HEK293T (cell line): ENCODE results near the gene HOXB3.

Source experiments
- CTCF ChIA-PET: fragments of 350-600 bp; formaldehyde crosslinking; extraction: SDS; loops from one replicate; lab custom pipeline; 2021; ENCODE audit warnings: antibody characterized with exemption, inconsistent platforms; lab: Yijun Ruan, JAX
- POLR2A ChIA-PET: fragments of 350-600 bp; formaldehyde crosslinking; extraction: SDS; loops from one replicate; lab custom pipeline; 2020; ENCODE audit warnings: antibody characterized with exemption, inconsistent platforms; lab: Yijun Ruan, JAX
- DNase-seq: peaks from one replicate; pipeline ENCODE4 v3.0.0; 2012; ENCODE audit warnings: mixed read lengths; ENCODE audit errors: extremely low spot score
- ARNT ChIP-seq: fragments of 450-650 bp; IDR thresholded peaks from 2 replicates; pipeline ENCODE4 v1.6.1; 2017; ENCODE audit warnings: mild to moderate bottlenecking
- BHLHE40 ChIP-seq: fragments of 450-650 bp; IDR thresholded peaks from 2 replicates; pipeline ENCODE4 v1.6.1; 2016; ENCODE audit warnings: mild to moderate bottlenecking, moderate library complexity, borderline replicate concordance
- CTBP1 ChIP-seq: fragments of 450-650 bp; IDR thresholded peaks from 2 replicates; pipeline ENCODE4 v1.6.1; 2016; ENCODE audit warnings: borderline replicate concordance
- ELF4 ChIP-seq: fragments of 450-650 bp; IDR thresholded peaks from 2 replicates; pipeline ENCODE4 v1.6.1; 2017; ENCODE audit warnings: antibody characterized with exemption
- FOXA1 ChIP-seq: fragments of 450-650 bp; IDR thresholded peaks from 2 replicates; pipeline ENCODE4 v1.6.1; 2016; ENCODE audit warnings: mild to moderate bottlenecking
- FOXK2 ChIP-seq: fragments of 450-650 bp; IDR thresholded peaks from 2 replicates; pipeline ENCODE4 v1.6.1; 2016; ENCODE audit warnings: mild to moderate bottlenecking
- FOXM1 ChIP-seq: fragments of 450-650 bp; IDR thresholded peaks from 2 replicates; pipeline ENCODE4 v1.6.1; 2017; ENCODE audit warnings: mild to moderate bottlenecking, borderline replicate concordance
- HDGF ChIP-seq: fragments of 450-650 bp; IDR thresholded peaks from 2 replicates; pipeline ENCODE4 v1.6.1; 2017; ENCODE audit warnings: antibody characterized with exemption, borderline replicate concordance
- L3MBTL2 ChIP-seq: fragments of 450-650 bp; conservative IDR thresholded peaks from 2 replicates; pipeline ENCODE4 v1.6.1; 2016; ENCODE audit warnings: mild to moderate bottlenecking
- LEF1 ChIP-seq: fragments of 450-650 bp; IDR thresholded peaks from 2 replicates; pipeline ENCODE4 v1.6.1; 2017; ENCODE audit warnings: mild to moderate bottlenecking, borderline replicate concordance
- NFRKB ChIP-seq: fragments of 450-650 bp; IDR thresholded peaks from 2 replicates; pipeline ENCODE4 v1.6.1; 2016; ENCODE audit warnings: mild to moderate bottlenecking, moderate library complexity
- PKNOX1 ChIP-seq: fragments of 450-650 bp; IDR thresholded peaks from 2 replicates; pipeline ENCODE4 v1.6.1; 2016
- SP1 ChIP-seq: fragments of 450-650 bp; IDR thresholded peaks from 2 replicates; pipeline ENCODE4 v1.6.1; 2017
- SUZ12 ChIP-seq: fragments of 450-650 bp; IDR thresholded peaks from 2 replicates; pipeline ENCODE4 v1.6.1; 2016; ENCODE audit warnings: mild to moderate bottlenecking
- TARDBP ChIP-seq: fragments of 450-650 bp; IDR thresholded peaks from 2 replicates; pipeline ENCODE4 v1.6.1; 2016
- ZNF384 ChIP-seq: fragments of 450-650 bp; IDR thresholded peaks from 2 replicates; pipeline ENCODE4 v1.6.1; 2016

Gene HOXB3

DNA sequence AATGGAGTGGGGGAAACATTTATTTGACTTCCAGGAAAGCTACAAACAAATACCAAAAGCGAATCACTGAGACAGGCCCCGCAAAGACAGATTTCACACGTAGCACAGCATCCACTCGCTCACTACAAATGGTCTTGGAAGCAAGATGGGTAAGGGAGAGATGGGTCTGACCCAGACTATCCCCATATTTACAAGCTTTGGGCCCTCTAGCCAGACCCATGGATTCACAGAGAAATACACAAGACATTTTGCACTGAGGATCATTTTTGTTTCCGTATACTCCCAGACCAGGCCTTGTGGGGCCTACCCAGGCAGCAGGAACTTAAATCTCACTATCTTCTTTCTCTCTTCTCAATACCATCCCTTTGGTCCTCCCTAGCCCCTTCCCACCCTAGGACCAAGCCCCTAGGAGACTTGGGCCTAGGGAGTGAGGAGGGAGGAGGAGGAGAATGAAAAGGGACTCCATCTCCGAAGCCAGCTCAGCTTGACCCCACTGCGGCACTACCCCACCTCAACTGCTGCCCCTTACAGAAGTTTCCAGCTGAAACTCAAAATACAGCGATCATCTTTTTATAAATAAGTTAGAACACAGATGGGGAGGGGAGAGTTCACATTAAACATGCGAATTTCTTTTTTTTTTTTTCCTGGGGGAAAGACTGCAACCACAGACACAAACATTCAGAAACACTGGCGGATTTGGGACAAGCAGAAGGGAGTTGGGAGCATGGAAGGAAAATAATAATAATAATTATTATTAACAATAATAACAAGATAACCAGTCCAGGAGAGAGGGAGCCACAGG lies 1.4 kb upstream of the HOXB3 start:
- POLR2A ChIA-PET = interaction anchor here (1.0 to 5.9 kb wide), 4 partner anchors 14 to 97 kb away, joined by 3 to 25 read pairs (median 12); partner anchors contain the start of gene HOXB4
- CTCF ChIA-PET = interaction anchor here (0.7 to 1.9 kb wide), 4 partner anchors 26 to 256 kb away, joined by 3 to 4 read pairs (median 3); no protein-coding TSS in a partner anchor
- DNase-seq = no peak
- TF ChIP-seq SP1 (no peak), ZNF384 (no peak), L3MBTL2 (no peak), HDGF (no peak), FOXK2 (no peak), CTBP1 (no peak)

DNA sequence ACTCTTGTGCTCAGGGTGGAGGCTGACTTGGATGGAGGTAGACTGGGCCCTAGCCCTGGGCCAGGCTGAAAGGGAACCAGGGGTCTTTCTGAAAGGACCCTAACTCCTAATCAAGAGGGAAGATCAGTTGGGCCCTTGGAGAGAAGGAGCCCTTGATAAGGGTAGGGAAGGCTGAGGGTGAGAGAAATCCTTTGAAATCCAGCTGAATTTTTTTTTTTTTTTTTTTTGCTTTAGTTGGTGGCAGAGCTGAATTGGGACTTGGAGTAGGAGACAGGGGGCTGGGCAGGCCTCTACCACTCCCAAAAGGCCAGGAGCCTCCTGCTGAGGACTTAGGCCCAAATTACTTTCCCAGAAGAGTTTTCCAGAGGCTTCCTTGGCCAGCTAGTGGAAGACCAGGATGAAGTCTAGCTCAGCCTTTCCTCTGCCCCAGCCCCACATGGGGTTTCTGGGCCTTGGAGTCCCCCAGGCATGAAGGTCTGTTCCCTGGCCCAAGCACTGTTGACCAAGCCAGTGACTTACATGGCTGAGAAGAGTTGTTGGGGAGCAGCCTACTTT lies 643 bp upstream of the HOXB3 start:
- TF ChIP-seq TARDBP = no peak
- TF ChIP-seq ZNF384 = peak; percentile 95
- ChIA-PET CTCF (interaction anchor here (0.6 to 1.9 kb wide), 6 partner anchors 27 to 493 kb away, joined by 3 to 4 read pairs (median 3); no protein-coding TSS in a partner anchor), POLR2A (interaction anchor here (1.0 to 5.9 kb wide), 6 partner anchors 13 to 96 kb away, joined by 3 to 25 read pairs (median 18); partner anchors contain the start of genes HOXB4 and HOXB7)
- DNase-seq = no peak

DNA sequence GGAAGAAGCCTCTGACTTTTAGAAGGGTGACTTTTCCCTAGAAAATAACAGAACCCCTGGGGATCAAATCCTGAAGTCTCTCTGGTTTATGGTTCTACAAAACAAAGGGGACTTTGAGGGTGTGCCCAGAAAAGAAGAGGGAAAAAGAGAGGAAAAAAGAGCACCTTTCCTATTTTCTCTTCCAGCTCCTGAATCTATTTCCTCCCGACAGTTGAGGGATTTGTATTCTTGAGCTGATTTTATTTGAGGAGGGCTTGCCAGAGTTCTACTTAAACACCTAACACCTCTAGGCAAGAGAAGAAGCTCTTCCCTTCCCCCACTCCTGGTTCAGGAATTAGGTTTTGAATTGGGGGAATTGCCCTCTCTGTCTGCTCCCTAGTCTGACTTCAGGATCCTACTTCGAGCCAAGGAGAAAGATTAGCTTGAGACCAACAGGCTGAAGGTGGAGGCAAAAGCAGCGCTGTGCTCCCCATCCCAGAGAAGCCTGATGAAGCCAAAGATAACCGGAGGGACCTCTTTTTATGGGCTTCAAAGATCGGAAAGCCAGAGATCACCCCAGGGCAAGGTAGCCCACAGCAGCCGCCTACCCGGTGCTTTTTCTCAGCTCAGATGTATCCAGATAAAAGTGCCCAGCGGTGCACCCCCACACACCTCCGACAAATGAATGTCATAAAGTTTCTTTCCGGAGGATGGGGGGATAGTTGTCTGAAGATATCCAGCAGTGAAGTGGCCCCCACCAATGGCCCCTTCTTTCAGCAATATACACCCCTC lies 796 bp downstream of the HOXB3 start:
- ChIA-PET CTCF (interaction anchor here (0.5 to 1.8 kb wide), 5 partner anchors 10 to 328 kb away, joined by 3 to 5 read pairs (median 4); no protein-coding TSS in a partner anchor), POLR2A (interaction anchor here (0.7 to 5.9 kb wide), 13 partner anchors 9 to 335 kb away, joined by 3 to 25 read pairs (median 7); partner anchors contain the start of genes HOXB4 and HOXB7)
- no peak for DNase-seq
- TF ChIP-seq ELF4 = no peak
- TF ChIP-seq FOXM1 = no peak
- no peak for TF ChIP-seq CTBP1
- TF ChIP-seq NFRKB = no peak
- TF ChIP-seq SUZ12 = no peak
- TF ChIP-seq TARDBP = no peak
- no peak for TF ChIP-seq L3MBTL2
- no peak for TF ChIP-seq ZNF384
- TF ChIP-seq PKNOX1 = no peak
- TF ChIP-seq BHLHE40 = no peak
- TF ChIP-seq SP1 = no peak
- no peak for TF ChIP-seq HDGF
- TF ChIP-seq LEF1 = no peak
- no peak for TF ChIP-seq FOXK2
- TF ChIP-seq ARNT = no peak
- no peak for TF ChIP-seq FOXA1

DNA sequence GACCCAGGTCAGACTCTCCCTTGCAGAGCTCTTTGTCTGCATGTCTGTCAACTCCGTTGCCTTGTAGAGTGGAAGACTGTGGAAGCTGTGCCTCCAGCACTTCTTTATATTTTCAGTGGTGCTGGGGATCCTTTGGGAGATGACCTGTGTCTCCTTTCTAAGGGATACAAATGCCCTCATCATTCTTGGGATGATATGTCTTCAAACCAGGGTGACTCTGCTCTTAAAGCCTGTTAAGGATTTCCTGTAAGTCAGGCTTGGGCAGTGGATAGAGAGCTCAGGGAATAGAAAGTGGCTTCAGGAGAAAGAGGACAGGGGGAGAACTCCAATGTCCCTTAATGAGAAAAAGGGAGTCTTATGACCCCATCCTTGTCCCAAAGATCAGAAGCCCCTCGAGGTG lies 1.5 kb downstream of the HOXB3 start:
- TF ChIP-seq L3MBTL2 = no peak
- TF ChIP-seq TARDBP = no peak
- TF ChIP-seq SUZ12 = no peak
- no peak for TF ChIP-seq BHLHE40
- no peak for TF ChIP-seq FOXA1
- TF ChIP-seq HDGF = no peak
- TF ChIP-seq NFRKB = no peak
- TF ChIP-seq PKNOX1 = no peak
- TF ChIP-seq FOXK2 = no peak
- no peak for TF ChIP-seq FOXM1
- no peak for TF ChIP-seq LEF1
- no peak for TF ChIP-seq ELF4
- no peak for TF ChIP-seq ARNT
- TF ChIP-seq CTBP1 = no peak
- TF ChIP-seq ZNF384 = no peak
- ChIA-PET POLR2A (interaction anchor here (1.0 to 5.9 kb wide), 13 partner anchors 10 to 253 kb away, joined by 3 to 25 read pairs (median 7); partner anchors contain the start of genes HOXB4 and HOXB7), CTCF (interaction anchor here (0.5 to 2.2 kb wide), 8 partner anchors 11 to 328 kb away, joined by 3 to 9 read pairs (median 4); no protein-coding TSS in a partner anchor)
- no peak for DNase-seq

DNA sequence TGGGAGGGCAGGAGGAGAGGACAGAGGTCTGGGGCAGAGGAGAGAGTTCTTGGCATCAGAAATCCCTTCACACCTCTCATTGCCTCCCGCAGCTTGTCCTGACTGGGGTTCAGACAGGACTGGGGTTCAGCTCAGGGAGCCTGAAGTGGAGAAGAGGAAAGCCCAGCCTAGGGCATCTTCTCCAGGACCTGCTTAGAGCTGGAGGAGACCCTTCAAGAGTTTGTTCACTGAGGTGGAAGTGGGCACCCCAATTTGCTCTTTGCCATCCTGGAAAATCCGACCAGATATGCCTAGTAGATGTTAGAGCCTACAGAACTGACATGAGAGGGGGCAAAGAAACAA lies 2.0 kb downstream of the HOXB3 start:
- CTCF ChIA-PET = interaction anchor here (0.6 to 2.2 kb wide), 16 partner anchors 13 to 326 kb away, joined by 3 to 9 read pairs (median 4); partner anchors contain the start of gene HOXB8
- no peak for DNase-seq
- TF ChIP-seq ZNF384 = no peak
- POLR2A ChIA-PET = interaction anchor here (0.8 to 5.9 kb wide), 16 partner anchors 10 to 251 kb away, joined by 3 to 25 read pairs (median 6); partner anchors contain the start of genes HOXB4 and HOXB7

- ChIA-PET CTCF (interaction anchor here (0.6 to 2.2 kb wide), 17 partner anchors 13 to 440 kb away, joined by 3 to 9 read pairs (median 4); partner anchors contain the start of gene HOXB8), POLR2A (interaction anchor here (0.7 to 5.9 kb wide), 15 partner anchors 10 to 251 kb away, joined by 3 to 25 read pairs (median 5); partner anchors contain the start of genes HOXB4 and HOXB7)
- no peak for DNase-seq
- TF ChIP-seq CTBP1 (peak; percentile 59; the same call in 1 of the 2 replicates), FOXK2 (no peak), ARNT (no peak), ZNF384 (no peak), PKNOX1 (peak; percentile 96), L3MBTL2 (no peak; the same call in 1 of the 2 replicates), BHLHE40 (no peak), ELF4 (no peak), HDGF (no peak), FOXA1 (no peak), FOXM1 (no peak), NFRKB (no peak), TARDBP (no peak)
These were observed 2.6 kb downstream of the HOXB3 start for GRCh38 chr17:48587276-48588073.
